K562 (cell line): Measurements from ENCODE around the gene LNPEP. TPM values are rescaled to one million over a fixed set of nuclear protein-coding genes. Genes with fewer than 3 reads are reported as not detected.

Experiments
- ATAC-seq: fragments of 200-7000 bp; cut with Tn5 transposase; 3 replicates; pipeline ENCODE4 v1.9.1; 2020; ENCODE audit warnings: moderate library complexity
- BruUV-seq: library from RNA; stranded (reverse); fragments of 400-500 nt; replicated peaks from 2 replicates; lab custom pipeline; 2021; lab: Mats Ljungman, UMichigan
- CTCF ChIA-PET: fragments of 300-600 bp; formaldehyde crosslinking; extraction: SDS; loops from one replicate; lab custom pipeline; 2021; ENCODE audit warnings: low intra/inter-chr PET ratio; lab: Yijun Ruan, JAX
- POLR2A ChIA-PET: fragments of 300-600, 350-650 bp; sonication (Branson Sonifier 250); formaldehyde crosslinking; extraction: SDS; loops from one replicate; lab custom pipeline; 2021; ENCODE audit warnings: antibody characterized with exemption, inconsistent platforms; lab: Yijun Ruan, JAX
- DNase-seq, 4 experiments: peaks; one replicate each; pipeline versions ENCODE4 v3.0.0 to v3.0.0-alpha.2; 2011 to 2018; ENCODE audit warnings: low spot score in 3 of 4, mixed read lengths in 3 of 4; ENCODE audit errors: extremely low read depth in 1 of 4
- FAIRE-seq: peaks from 2 replicates; lab custom pipeline; 2011; peaks lifted over from hg19 to GRCh38; lab: Jason Lieb, UNC
- H2AFZ ChIP-seq: 2 replicates; pipeline ENCODE4 v1.6.0; 2011; ENCODE audit warnings: low read depth, low read length, control low read depth, inconsistent platforms
- H3K27ac ChIP-seq: fragments of 200-600 bp; 3 replicates; pipeline ENCODE4 v1.8.0; 2011; ENCODE audit warnings: low read depth, mild to moderate bottlenecking, control low read depth, inconsistent platforms, low read length, moderate library complexity, mixed read lengths; ENCODE audit errors: extremely low read depth
- H3K27me3 ChIP-seq, 2 experiments: fragments of 300-600 bp in 1 of 2; 2 replicates in 1 of 2; 3 replicates in 1 of 2; pipeline versions ENCODE4 v1.6.0 to v1.8.0; 2011; ENCODE audit warnings: inconsistent platforms in 2 of 2, low read length in 2 of 2, mild to moderate bottlenecking in 1 of 2, mixed read lengths in 1 of 2, moderate library complexity in 1 of 2; ENCODE audit not compliant: control insufficient read depth in 2 of 2, insufficient read depth in 2 of 2
- H3K36me3 ChIP-seq: fragments of 300-600 bp; 3 replicates; pipeline ENCODE4 v1.8.0; 2011; ENCODE audit warnings: mild to moderate bottlenecking, low read length, inconsistent platforms; ENCODE audit not compliant: control insufficient read depth, insufficient read depth
- H3K4me1 ChIP-seq, 2 experiments: fragments of 200-600 bp in 1 of 2; replicated peaks in 1 of 2; 2 replicates in 1 of 2; 3 replicates in 1 of 2; pipeline versions ENCODE4 v1.5.1 to v1.8.0; 2011; ENCODE audit warnings: inconsistent platforms in 2 of 2, low read length in 2 of 2, mild to moderate bottlenecking in 1 of 2, mixed read lengths in 1 of 2, moderate library complexity in 1 of 2; ENCODE audit not compliant: control insufficient read depth in 2 of 2, insufficient read depth in 2 of 2
- H3K4me2 ChIP-seq: 2 replicates; pipeline ENCODE4 v1.6.1; 2011; ENCODE audit warnings: low read length, control low read depth, inconsistent platforms, mixed read lengths; ENCODE audit not compliant: insufficient read depth
- H3K4me3 ChIP-seq: fragments of 200-600 bp; sonication (generic), shearing (Covaris generic); 2 replicates; pipeline ENCODE4 v1.5.1; 2016; ENCODE audit warnings: control low read depth, inconsistent platforms
- H3K79me2 ChIP-seq: fragments of 200-600 bp; 3 replicates; pipeline ENCODE4 v1.8.0; 2011; ENCODE audit warnings: low read length, inconsistent platforms; ENCODE audit not compliant: control insufficient read depth, insufficient read depth
- H3K9ac ChIP-seq, 2 experiments: 2 replicates each; pipeline versions ENCODE4 v1.6.0 to v1.6.1; 2011; ENCODE audit warnings: low read depth in 2 of 2, low read length in 2 of 2, control low read depth in 1 of 2, inconsistent platforms in 1 of 2, mild to moderate bottlenecking in 1 of 2, mixed read lengths in 1 of 2; ENCODE audit not compliant: insufficient read depth in 1 of 2
- H3K9me1 ChIP-seq: one replicate; pipeline ENCODE4 v1.6.0; 2011; ENCODE audit warnings: inconsistent platforms, mild to moderate bottlenecking, low read length, moderate library complexity; ENCODE audit not compliant: control insufficient read depth, insufficient read depth
- H3K9me3 ChIP-seq: replicated peaks from 2 replicates; pipeline ENCODE4 v1.5.1; 2011; ENCODE audit warnings: low read depth, low read length, inconsistent platforms; ENCODE audit not compliant: control insufficient read depth, insufficient read depth
- H4K20me1 ChIP-seq: replicated peaks from 2 replicates; pipeline ENCODE4 v1.6.1; 2011; ENCODE audit warnings: low read length, inconsistent platforms, mixed read lengths; ENCODE audit not compliant: control insufficient read depth, insufficient read depth
- ADNP ChIP-seq: fragments of 200-800 bp; sonication (Bioruptor generic); IDR thresholded peaks from 2 replicates; pipeline ENCODE4 v1.6.1; 2016; ENCODE audit warnings: missing genetic modification characterization, missing compliant biosample characterization
- PBX2 ChIP-seq, 2 experiments: IDR thresholded peaks in 1 of 2; conservative IDR thresholded peaks in 1 of 2; 2 replicates each; pipeline ENCODE4 v1.6.1; 2016; ENCODE audit warnings: low read depth in 2 of 2, mild to moderate bottlenecking in 1 of 2, missing compliant biosample characterization in 1 of 2, missing genetic modification characterization in 1 of 2, moderate library complexity in 1 of 2
- POLR2G ChIP-seq: fragments of 200-400 bp; formaldehyde crosslinking; IDR thresholded peaks from 2 replicates; pipeline ENCODE4 v1.6.1; 2017; ENCODE audit warnings: low read depth, mild to moderate bottlenecking, antibody characterized with exemption, low read length, moderate library complexity
- TBP ChIP-seq: optimal IDR thresholded peaks from 2 replicates; pipeline ENCODE3; 2011; ENCODE audit warnings: low read depth, low read length, improper control_type of control experiment
- WGBS: fragments of 100-300 bp; shearing (Covaris generic); methylation state at CpG from one replicate; pipeline ENCODE4 v1.1.6; 2016; ENCODE audit warnings: low coverage, mixed read lengths; ENCODE audit not compliant: insufficient coverage; ENCODE audit errors: missing lambda C conversion rate; 5-methylcytosine and 5-hydroxymethylcytosine counted together
- in situ Hi-C: fragments of 300-500 bp; cut with MboI; formaldehyde crosslinking; loops from 4 replicates; pipeline ENCODE4 v1.15.0; 2018; ENCODE audit warnings: inconsistent platforms, mixed read lengths
- intact Hi-C: fragments of 100-400 bp; cut with micrococcal nuclease; formaldehyde crosslinking; loops from 2 replicates; pipeline ENCODE4 v1.14.2; 2022
- polyA plus RNA-seq, 8 experiments: library from polyadenylated mRNA; depleted of rRNA in 4 of 8; stranded (reverse) in 5 of 8; unstranded in 3 of 8; fragments of >200 nt; fragmentation: Nextera tagmentation in 2 of 8; fragmentation: Illumina TruSeq in 1 of 8; extraction: Ambion mirVana in 2 of 8; extraction: Trizol in 1 of 8; gene quantifications; 2 replicates each; pipeline versions ENCODE4 v1.2.1 to v1.2.3, GENCODE V29; 2011 to 2014; ENCODE audit warnings: inconsistent platforms in 1 of 8, missing spikeins in 1 of 8
- total RNA-seq, 7 experiments: library from RNA; depleted of rRNA in 6 of 7; stranded (reverse); fragments of >200 nt in 6 of 7; fragmentation: Illumina TruSeq in 2 of 7; extraction: Trizol in 2 of 7; gene quantifications; 2 replicates each; pipeline versions ENCODE4 v1.2.1 to v1.2.3, GENCODE V29; 2011 to 2021; ENCODE audit warnings: low replicate concordance in 1 of 7
- TF ChIP-seq, protein P1 (sequence below): fragments of 450-650 bp; formaldehyde crosslinking; IDR thresholded peaks from 2 replicates; pipeline ENCODE4 v1.4.0; 2020; ENCODE audit warnings: mild to moderate bottlenecking, moderate library complexity
- TF ChIP-seq, protein P2 (sequence below): fragments of 450-650 bp; IDR thresholded peaks from one replicate; pipeline ENCODE4 v1.6.1; 2018; ENCODE audit warnings: mild to moderate bottlenecking, moderate library complexity; ENCODE audit not compliant: partially characterized antibody

The LNPEP gene
- total and polyA plus RNA-seq, 9 of the 15 experiments (the other 6 are each of a cell fraction or from before 2014, with no cell fraction given): 2.6 to 27.9 (median 11.2) TPM

DNA sequence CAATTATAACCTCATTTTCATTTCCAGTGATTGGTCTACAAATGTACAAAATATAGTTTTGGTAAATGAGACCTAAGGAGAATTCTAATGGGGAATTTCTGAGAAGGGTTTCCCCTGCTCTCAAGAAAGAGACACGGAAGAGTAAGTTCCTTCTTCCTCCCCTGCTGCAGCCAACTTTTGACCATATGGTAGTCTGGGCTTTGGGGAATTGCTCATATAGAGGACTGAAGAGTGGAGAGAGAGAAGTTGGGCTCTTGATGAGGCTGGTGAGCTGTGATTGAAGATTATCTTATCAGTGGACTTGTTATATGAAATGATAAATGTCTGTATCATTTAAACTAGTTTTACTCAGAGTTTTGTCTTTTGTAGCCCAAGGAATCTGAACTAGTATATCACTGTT lies 4.3 kb upstream of the LNPEP start (continued):
- TF ChIP-seq PBX2 (CRISPR knock-in tag; IDR thresholded peaks at IDR 0.05; ENCODE audit: low read depth) (no peak), PBX2 (tag; conservative IDR thresholded peaks at IDR 0.05; ENCODE audit: low read depth) (no peak), TBP (peak; percentile 63)

- Histone ChIP-seq H3K9ac (peak overlapping the region in 1 of 2 experiments; percentile 9; a peak in 1 of 4 replicates), H3K4me3 (no peak overlapping the region), H3K9me1 (no peaks in the 10 kb centered on the region), H4K20me1 (no peaks in the 10 kb centered on the region), H3K9me3 (no peaks in the 10 kb centered on the region), H3K27ac (no peak overlapping the region), H2AFZ (no peak overlapping the region), H3K79me2 (peaks cover 19% of the 10 kb centered on the region), H3K4me1 (peaks cover 43 to 54% of the 10 kb centered on the region in 2 experiments), H3K4me2 (peak overlapping the region; percentile 7; the same call in 1 of the 2 replicates), H3K36me3 (no peaks in the 10 kb centered on the region), H3K27me3 (no peaks in the 10 kb centered on the region)
- no TSS peak for BruUV-seq
- in situ Hi-C loops (no loop called here), intact Hi-C loops (loop anchor here (10.0 kb wide), 2 partner anchors 1217 to 1993 kb away; partner anchors contain the start of gene CHD1)
- 78% methylated on average over 5 of the region's 5 CpGs for WGBS
- TF ChIP-seq, protein P1, sequence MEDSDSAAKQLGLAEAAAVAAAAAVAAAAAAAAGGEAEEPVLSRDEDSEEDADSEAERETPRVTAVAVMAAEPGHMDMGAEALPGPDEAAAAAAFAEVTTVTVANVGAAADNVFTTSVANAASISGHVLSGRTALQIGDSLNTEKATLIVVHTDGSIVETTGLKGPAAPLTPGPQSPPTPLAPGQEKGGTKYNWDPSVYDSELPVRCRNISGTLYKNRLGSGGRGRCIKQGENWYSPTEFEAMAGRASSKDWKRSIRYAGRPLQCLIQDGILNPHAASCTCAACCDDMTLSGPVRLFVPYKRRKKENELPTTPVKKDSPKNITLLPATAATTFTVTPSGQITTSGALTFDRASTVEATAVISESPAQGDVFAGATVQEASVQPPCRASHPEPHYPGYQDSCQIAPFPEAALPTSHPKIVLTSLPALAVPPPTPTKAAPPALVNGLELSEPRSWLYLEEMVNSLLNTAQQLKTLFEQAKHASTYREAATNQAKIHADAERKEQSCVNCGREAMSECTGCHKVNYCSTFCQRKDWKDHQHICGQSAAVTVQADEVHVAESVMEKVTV: no peak
- TF ChIP-seq POLR2G (no peak), ADNP (tag) (no peak)
- TF ChIP-seq, protein P2, sequence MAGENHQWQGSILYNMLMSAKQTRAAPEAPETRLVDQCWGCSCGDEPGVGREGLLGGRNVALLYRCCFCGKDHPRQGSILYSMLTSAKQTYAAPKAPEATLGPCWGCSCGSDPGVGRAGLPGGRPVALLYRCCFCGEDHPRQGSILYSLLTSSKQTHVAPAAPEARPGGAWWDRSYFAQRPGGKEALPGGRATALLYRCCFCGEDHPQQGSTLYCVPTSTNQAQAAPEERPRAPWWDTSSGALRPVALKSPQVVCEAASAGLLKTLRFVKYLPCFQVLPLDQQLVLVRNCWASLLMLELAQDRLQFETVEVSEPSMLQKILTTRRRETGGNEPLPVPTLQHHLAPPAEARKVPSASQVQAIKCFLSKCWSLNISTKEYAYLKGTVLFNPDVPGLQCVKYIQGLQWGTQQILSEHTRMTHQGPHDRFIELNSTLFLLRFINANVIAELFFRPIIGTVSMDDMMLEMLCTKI: no peak
- FAIRE-seq (no peak), DNase-seq (no peak), ATAC-seq (no peak)
- CTCF ChIA-PET: no interaction called here
- POLR2A ChIA-PET: no interaction called here
Measured at GRCh38 chr5:96932026-96932425, 3.9 kb upstream of the LNPEP start.
